Thoracic aorta (tissue), 2 donors: ENCODE measurements around the gene ADARB2. TPM values are rescaled to one million over a fixed set of nuclear protein-coding genes. Genes with fewer than 3 reads are reported as not detected.

Source experiments
- ATAC-seq: fragments of 150-250 bp; one replicate; pipeline ENCODE4 v1.8.0; 2017; ENCODE audit warnings: low read depth; ENCODE audit not compliant: insufficient number of reproducible peaks, low FRiP score
- DNase-seq: peaks from one replicate; pipeline ENCODE4 v3.0.0-alpha.2; 2020; ENCODE audit warnings: low spot score
- H3K27ac ChIP-seq, 2 donors: fragments of 200-600 bp; sonication (generic); 1 replicate in 1 of 2; 2 replicates in 1 of 2; pipeline ENCODE4 v1.5.1; 2016; ENCODE audit warnings: mild to moderate bottlenecking in 2 of 2, moderate library complexity in 2 of 2
- H3K27me3 ChIP-seq: fragments of 200-600 bp; sonication (generic); replicated peaks from 2 replicates; pipeline ENCODE4 v1.6.0; 2016; ENCODE audit warnings: mild to moderate bottlenecking; ENCODE audit not compliant: insufficient read depth
- H3K36me3 ChIP-seq: fragments of 200-600 bp; sonication (generic); one replicate; pipeline ENCODE4 v1.5.1; 2016
- H3K4me1 ChIP-seq, 2 donors: fragments of 200-600 bp; sonication (generic); 1 replicate in 1 of 2; 2 replicates in 1 of 2; pipeline versions ENCODE4 v1.5.1 to v1.6.0; 2016; ENCODE audit warnings: low read depth in 2 of 2, mild to moderate bottlenecking in 1 of 2; ENCODE audit not compliant: control insufficient read depth in 1 of 2
- H3K4me3 ChIP-seq: fragments of 200-600 bp; sonication (generic); 2 replicates; pipeline ENCODE4 v1.5.1; 2016; ENCODE audit warnings: mild to moderate bottlenecking
- H3K9me3 ChIP-seq: fragments of 200-600 bp; sonication (generic); 2 replicates; pipeline ENCODE4 v1.5.1; 2016
- total RNA-seq, 2 donors: library from RNA; depleted of rRNA; stranded (reverse); fragments of >200 nt; gene quantifications; one replicate each; pipeline versions ENCODE4 v1.1.0 to v1.2.3, GENCODE V29; 2016
- TF ChIP-seq, protein P1 (sequence below): fragments of 200-600 bp; sonication (generic); IDR thresholded peaks from one replicate; pipeline ENCODE4 v1.5.1; 2019; ENCODE audit warnings: antibody characterized with exemption

ADARB2 gene
- total RNA-seq, 2 donors from 2014 or later = 0.71 to 3.1 TPM

DNA sequence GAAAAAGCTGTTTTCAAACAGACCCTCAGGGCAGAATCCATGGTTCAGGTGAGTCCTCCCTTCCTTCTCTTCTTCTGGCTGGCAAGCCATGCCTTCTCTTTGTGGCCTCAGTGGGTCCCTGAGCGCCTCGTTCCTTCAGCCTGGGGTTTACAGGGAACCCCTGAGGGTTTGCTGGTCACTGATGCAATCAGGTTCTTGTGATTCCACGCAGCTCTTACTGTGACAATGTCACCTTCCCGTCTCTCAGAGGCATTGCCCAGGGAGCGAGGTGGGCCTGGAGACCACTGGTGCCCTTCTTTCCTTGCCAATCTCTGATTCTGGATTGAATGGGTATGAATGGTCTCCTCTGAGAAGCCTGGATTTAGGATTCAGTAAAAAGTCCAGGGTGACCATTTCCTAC lies 132.2 kb downstream of the ADARB2 start:
- DNase-seq (no peak), ATAC-seq (no peak)
- H3K4me3 ChIP-seq = no peak overlapping the region
- H3K27ac ChIP-seq = no peak overlapping the region
- no peaks in the 10 kb centered on the region for H3K9me3 ChIP-seq
- H3K36me3 ChIP-seq = no peaks in the 10 kb centered on the region
- TF ChIP-seq, protein P1, sequence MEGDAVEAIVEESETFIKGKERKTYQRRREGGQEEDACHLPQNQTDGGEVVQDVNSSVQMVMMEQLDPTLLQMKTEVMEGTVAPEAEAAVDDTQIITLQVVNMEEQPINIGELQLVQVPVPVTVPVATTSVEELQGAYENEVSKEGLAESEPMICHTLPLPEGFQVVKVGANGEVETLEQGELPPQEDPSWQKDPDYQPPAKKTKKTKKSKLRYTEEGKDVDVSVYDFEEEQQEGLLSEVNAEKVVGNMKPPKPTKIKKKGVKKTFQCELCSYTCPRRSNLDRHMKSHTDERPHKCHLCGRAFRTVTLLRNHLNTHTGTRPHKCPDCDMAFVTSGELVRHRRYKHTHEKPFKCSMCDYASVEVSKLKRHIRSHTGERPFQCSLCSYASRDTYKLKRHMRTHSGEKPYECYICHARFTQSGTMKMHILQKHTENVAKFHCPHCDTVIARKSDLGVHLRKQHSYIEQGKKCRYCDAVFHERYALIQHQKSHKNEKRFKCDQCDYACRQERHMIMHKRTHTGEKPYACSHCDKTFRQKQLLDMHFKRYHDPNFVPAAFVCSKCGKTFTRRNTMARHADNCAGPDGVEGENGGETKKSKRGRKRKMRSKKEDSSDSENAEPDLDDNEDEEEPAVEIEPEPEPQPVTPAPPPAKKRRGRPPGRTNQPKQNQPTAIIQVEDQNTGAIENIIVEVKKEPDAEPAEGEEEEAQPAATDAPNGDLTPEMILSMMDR = no peak
- no peaks in the 10 kb centered on the region for H3K27me3 ChIP-seq
- no peaks in the 10 kb centered on the region for H3K4me1 ChIP-seq

DNA sequence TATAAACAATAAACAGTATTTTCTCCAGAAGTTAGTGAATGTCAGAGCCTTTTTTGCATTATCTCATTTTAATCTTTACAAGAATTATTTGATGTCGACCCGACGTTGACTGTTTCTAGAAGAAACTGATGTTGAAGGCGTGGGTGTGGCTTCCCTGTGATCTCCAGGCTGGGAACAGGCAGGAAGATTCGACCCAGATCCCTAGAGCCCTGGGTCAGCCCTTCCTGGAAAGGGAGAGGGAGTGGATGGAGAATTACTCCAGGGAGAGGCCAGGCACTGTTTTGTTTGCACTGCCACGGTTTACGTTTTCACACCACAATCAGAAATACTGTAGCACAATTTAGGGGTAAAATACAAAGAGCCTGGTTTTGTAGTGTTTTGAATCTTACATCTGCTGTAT lies 133.1 kb downstream of the ADARB2 start:
- Histone ChIP-seq H3K4me3 (no peak overlapping the region), H3K9me3 (no peaks in the 10 kb centered on the region), H3K36me3 (no peaks in the 10 kb centered on the region), H3K4me1 (no peaks in the 10 kb centered on the region), H3K27me3 (no peaks in the 10 kb centered on the region), H3K27ac (no peak overlapping the region)
- TF ChIP-seq, protein P1 = no peak
- DNase-seq = no peak
- ATAC-seq = no peak

- H3K9me3 ChIP-seq = no peaks in the 10 kb centered on the region
- H3K4me1 ChIP-seq = no peaks in the 10 kb centered on the region
- DNase-seq (no peak), ATAC-seq (no peak)
- TF ChIP-seq, protein P1 = no peak
- H3K4me3 ChIP-seq = no peak overlapping the region
- no peaks in the 10 kb centered on the region for H3K36me3 ChIP-seq
- H3K27me3 ChIP-seq = no peaks in the 10 kb centered on the region
- H3K27ac ChIP-seq = no peak overlapping the region
These were observed 134.1 kb downstream of the ADARB2 start for GRCh38 chr10:1603181-1603580.

GRCh38 chr10:1602037-1602484 lies 135.3 kb downstream of the ADARB2 start:
- DNase-seq = no peak
- H3K27me3 ChIP-seq = no peaks in the 10 kb centered on the region
- H3K4me3 ChIP-seq = no peak overlapping the region

DNA sequence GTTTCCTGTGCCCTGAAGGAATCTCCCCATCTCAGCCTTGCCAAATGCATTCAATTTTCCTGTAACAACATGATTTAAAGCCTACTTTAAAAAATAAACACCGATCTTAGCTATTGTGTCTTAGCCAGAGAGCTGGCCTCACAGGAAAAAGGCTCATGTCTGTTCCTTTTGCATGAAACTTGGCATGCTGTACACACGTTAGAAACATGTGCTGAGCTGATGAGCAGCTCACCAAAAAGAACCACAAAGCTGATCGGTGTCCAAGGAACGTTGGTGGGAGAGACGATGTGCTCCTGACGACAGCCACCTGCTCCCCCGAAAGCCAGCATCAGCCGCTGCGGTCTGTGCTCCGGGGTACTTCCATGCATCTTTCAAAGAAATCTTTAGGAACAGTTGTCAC lies 135.9 kb downstream of the ADARB2 start:
- no peaks in the 10 kb centered on the region for H3K36me3 ChIP-seq
- no peak overlapping the region for H3K4me3 ChIP-seq
- ATAC-seq (no peak), DNase-seq (no peak)
- H3K4me1 ChIP-seq = no peaks in the 10 kb centered on the region
- TF ChIP-seq, protein P1 = no peak
- H3K27ac ChIP-seq = no peak overlapping the region
- H3K9me3 ChIP-seq = no peaks in the 10 kb centered on the region
- H3K27me3 ChIP-seq = no peaks in the 10 kb centered on the region

More at GRCh38 chr10:1602037-1602484, 135.3 kb downstream of the ADARB2 start:
- no peak overlapping the region for H3K27ac ChIP-seq
- no peaks in the 10 kb centered on the region for H3K36me3 ChIP-seq
- H3K9me3 ChIP-seq = no peaks in the 10 kb centered on the region
- no peak for ATAC-seq
- TF ChIP-seq, protein P1 = no peak
- no peaks in the 10 kb centered on the region for H3K4me1 ChIP-seq
